ENCODE data around the gene GPT2. TPM values are rescaled to one million over a fixed set of nuclear protein-coding genes. Genes with fewer than 3 reads are reported as not detected.
"Not testable (repeated sequence)": the region's sequence is repeated elsewhere in the genome, so short reads cannot be mapped to it uniquely, and the experiment has no call there.

Gene GPT2
- total RNA-seq, 8 experiments from 2014 or later = 4.8 to 67.0 (median 24.6) TPM

GRCh38 chr16:46924402-46924801, 40.2 kb downstream of the GPT2 start:
- no peak for ATAC-seq (replicated peaks in 6 of 8)
- H3K27ac ChIP-seq = no peak overlapping the region
- in situ Hi-C loops (cut with MboI; ENCODE audit: low pct_unique_long_range_greater_than_20kb in 2 of 9, low sequenced_read_pairs in 9 of 9, unreplicated experiment in 9 of 9) = no loop called here

GRCh38 chr16:46926470-46927225, 42.5 kb downstream of the GPT2 start:
- in situ Hi-C loops (cut with MboI; ENCODE audit: low pct_unique_long_range_greater_than_20kb in 2 of 9, low sequenced_read_pairs in 9 of 9, unreplicated experiment in 9 of 9) = no loop called here
- 86 to 100% (median 92%) methylated on average over 1 to 4 of the region's 13 CpGs; no CpG with 5 or more reads in 3 of the 10 experiments for WGBS, 10 experiments
- H3K4me3 ChIP-seq = no peak overlapping the region
- H3K4me1 ChIP-seq (replicated peaks in 1 of 2) = no peaks in the 10 kb centered on the region
- H3K27ac ChIP-seq = no peak overlapping the region
- ATAC-seq (replicated peaks in 6 of 8) = no peak

More at GRCh38 chr16:46924402-46924801, 40.2 kb downstream of the GPT2 start:
- H3K4me3 ChIP-seq = no peak overlapping the region
- peaks cover 0 to 6% of the 10 kb centered on the region in 2 donors for H3K4me1 ChIP-seq (replicated peaks in 1 of 2)
- 86 to 100% (median 100%) methylated on average over 1 to 3 of the region's 6 CpGs; no CpG with 5 or more reads in 7 of the 10 experiments for WGBS, 10 experiments

GRCh38 chr16:46927273-46927672, 43.1 kb downstream of the GPT2 start:
- 68 to 100% (median 96%) methylated on average over 1 to 3 of the region's 8 CpGs; no CpG with 5 or more reads in 4 of the 10 experiments for WGBS, 10 experiments

GRCh38 chr16:46928811-46929210, 44.6 kb downstream of the GPT2 start:
- H3K4me3 ChIP-seq = no peak overlapping the region
- H3K27ac ChIP-seq = no peak overlapping the region
- 57 to 92% (median 91%) methylated on average over 1 to 11 of the region's 15 CpGs; no CpG with 5 or more reads in 5 of the 10 experiments for WGBS, 10 experiments
- H3K4me1 ChIP-seq (replicated peaks in 1 of 2) = no peaks in the 10 kb centered on the region
- in situ Hi-C loops (cut with MboI; ENCODE audit: low pct_unique_long_range_greater_than_20kb in 2 of 9, low sequenced_read_pairs in 9 of 9, unreplicated experiment in 9 of 9) = no loop called here
- ATAC-seq (replicated peaks in 6 of 8) = no peak

More at GRCh38 chr16:46927273-46927672, 43.1 kb downstream of the GPT2 start:
- no peaks in the 10 kb centered on the region for H3K4me1 ChIP-seq (replicated peaks in 1 of 2)
- in situ Hi-C loops (cut with MboI; ENCODE audit: low pct_unique_long_range_greater_than_20kb in 2 of 9, low sequenced_read_pairs in 9 of 9, unreplicated experiment in 9 of 9) = no loop called here
- no peak for ATAC-seq (replicated peaks in 6 of 8)
- H3K27ac ChIP-seq = no peak overlapping the region
- H3K4me3 ChIP-seq = no peak overlapping the region

GRCh38 chr16:46929378-46930332, 45.5 kb downstream of the GPT2 start:
- no peak overlapping the region for H3K27ac ChIP-seq
- H3K4me1 ChIP-seq (replicated peaks in 1 of 2) = no peaks in the 10 kb centered on the region

GRCh38 chr16:46930861-46931260, 46.7 kb downstream of the GPT2 start:
- Histone ChIP-seq H3K27ac (no peak overlapping the region), H3K4me1 (replicated peaks in 1 of 2) (no peaks in the 10 kb centered on the region), H3K4me3 (no peak overlapping the region)
- ATAC-seq (replicated peaks in 6 of 8) = no peak
- 40 to 100% (median 94%) methylated on average over 1 to 7 of the region's 8 CpGs for WGBS, 10 experiments
- in situ Hi-C loops (cut with MboI; ENCODE audit: low pct_unique_long_range_greater_than_20kb in 2 of 9, low sequenced_read_pairs in 9 of 9, unreplicated experiment in 9 of 9) = no loop called here

More at GRCh38 chr16:46929378-46930332, 45.5 kb downstream of the GPT2 start:
- in situ Hi-C loops (cut with MboI; ENCODE audit: low pct_unique_long_range_greater_than_20kb in 2 of 9, low sequenced_read_pairs in 9 of 9, unreplicated experiment in 9 of 9) = no loop called here
- ATAC-seq (replicated peaks in 6 of 8) = peak; percentile 62 to 95 (median 76)
- no peak overlapping the region for H3K4me3 ChIP-seq
- 0 to 100% (median 64%) methylated on average over 1 to 25 of the region's 43 CpGs; no CpG with 5 or more reads in 4 of the 10 experiments for WGBS, 10 experiments

- peak in 1 of 8 experiments; percentile 26 for ATAC-seq (replicated peaks in 6 of 8)
- H3K4me3 ChIP-seq = no peak overlapping the region
- H3K4me1 ChIP-seq (replicated peaks in 1 of 2) = no peaks in the 10 kb centered on the region
- no peak overlapping the region for H3K27ac ChIP-seq
- WGBS, 10 experiments = 20 to 80% (median 65%) methylated on average over 1 to 7 of the region's 7 CpGs; no CpG with 5 or more reads in 2 of the 10 experiments
- in situ Hi-C loops (cut with MboI; ENCODE audit: low pct_unique_long_range_greater_than_20kb in 2 of 9, low sequenced_read_pairs in 9 of 9, unreplicated experiment in 9 of 9) = no loop called here
Measured at GRCh38 chr16:46932802-46933201, 48.6 kb downstream of the GPT2 start.

GRCh38 chr16:46937536-46937935, 53.4 kb downstream of the GPT2 start:
- in situ Hi-C loops (cut with MboI; ENCODE audit: low pct_unique_long_range_greater_than_20kb in 2 of 9, low sequenced_read_pairs in 9 of 9, unreplicated experiment in 9 of 9) = no loop called here
- Histone ChIP-seq H3K4me1 (replicated peaks in 1 of 2) (no peaks in the 10 kb centered on the region), H3K4me3 (no peak overlapping the region), H3K27ac (no peak overlapping the region)
- peak in 3 of 8 experiments; percentile 60 to 79 (median 71) for ATAC-seq (replicated peaks in 6 of 8)

- ATAC-seq (replicated peaks in 6 of 8); H3K4me1 ChIP-seq (replicated peaks in 1 of 2); in situ Hi-C loops (cut with MboI; ENCODE audit: low pct_unique_long_range_greater_than_20kb in 2 of 9, low sequenced_read_pairs in 9 of 9, unreplicated experiment in 9 of 9); H3K4me3 ChIP-seq; H3K27ac ChIP-seq: not testable (repeated sequence)
- WGBS, 10 experiments = 63 to 100% (median 87%) methylated on average over 2 to 6 of the region's 8 CpGs; no CpG with 5 or more reads in 3 of the 10 experiments
Measured at GRCh38 chr16:46944713-46945112, 60.6 kb downstream of the GPT2 start.

GRCh38 chr16:46947900-46948547, 63.9 kb downstream of the GPT2 start:
- H3K27ac ChIP-seq = no peak overlapping the region
- in situ Hi-C loops (cut with MboI; ENCODE audit: low pct_unique_long_range_greater_than_20kb in 2 of 9, low sequenced_read_pairs in 9 of 9, unreplicated experiment in 9 of 9) = no loop called here
- H3K4me3 ChIP-seq = no peak overlapping the region
- H3K4me1 ChIP-seq (replicated peaks in 1 of 2) = no peaks in the 10 kb centered on the region
- ATAC-seq (replicated peaks in 6 of 8) = peak in 7 of 8 experiments; percentile 34 to 76 (median 66)
- WGBS, 10 experiments = 42 to 89% (median 71%) methylated on average over 1 to 6 of the region's 7 CpGs; no CpG with 5 or more reads in 2 of the 10 experiments

- H3K27ac ChIP-seq = no peak overlapping the region
- no peak for ATAC-seq (replicated peaks in 6 of 8)
- H3K4me3 ChIP-seq = no peak overlapping the region
- in situ Hi-C loops (cut with MboI; ENCODE audit: low pct_unique_long_range_greater_than_20kb in 2 of 9, low sequenced_read_pairs in 9 of 9, unreplicated experiment in 9 of 9) = no loop called here
- WGBS, 10 experiments = 29 to 100% (median 70%) methylated on average over 1 to 3 of the region's 4 CpGs; no CpG with 5 or more reads in 3 of the 10 experiments
- no peaks in the 10 kb centered on the region for H3K4me1 ChIP-seq (replicated peaks in 1 of 2)
Measured at GRCh38 chr16:46948548-46949166, 64.5 kb downstream of the GPT2 start.

- Histone ChIP-seq H3K4me3 (no peak overlapping the region), H3K27ac (no peak overlapping the region), H3K4me1 (replicated peaks in 1 of 2) (no peaks in the 10 kb centered on the region)
- in situ Hi-C loops (cut with MboI; ENCODE audit: low pct_unique_long_range_greater_than_20kb in 2 of 9, low sequenced_read_pairs in 9 of 9, unreplicated experiment in 9 of 9) = no loop called here
- 42 to 100% (median 87%) methylated on average over 1 to 7 of the region's 7 CpGs; no CpG with 5 or more reads in 1 of the 10 experiments for WGBS, 10 experiments
- ATAC-seq (replicated peaks in 6 of 8) = peak in 2 of 8 experiments; percentile 2 to 14
Measured at GRCh38 chr16:46949241-46949892, 65.2 kb downstream of the GPT2 start.
